HepG2 (cell line): ENCODE results near the gene DNM1. TPM values are rescaled to one million over a fixed set of nuclear protein-coding genes. Genes with fewer than 3 reads are reported as not detected.

ENCODE experiments used
- BHLHE40 ChIP-seq: IDR thresholded peaks from 2 replicates; pipeline ENCODE4 v1.6.1; 2011; ENCODE audit warnings: low read length, improper control_type of control experiment
- CBFB ChIP-seq: sonication (generic); formaldehyde crosslinking; IDR thresholded peaks from 2 replicates; pipeline ENCODE4 v1.4.0; 2020; ENCODE audit warnings: missing genetic modification reagents
- GATAD1 ChIP-seq: IDR thresholded peaks from 2 replicates; pipeline ENCODE4 v1.6.1; 2016; ENCODE audit warnings: missing genetic modification reagents, missing compliant biosample characterization
- POLR2AphosphoS5 ChIP-seq: IDR thresholded peaks from 2 replicates; pipeline ENCODE4 v1.6.1; 2012; ENCODE audit warnings: low read depth, low read length
- SP1 ChIP-seq, 2 experiments: fragments of 450-650 bp in 1 of 2; sonication (generic) in 1 of 2; formaldehyde crosslinking in 1 of 2; IDR thresholded peaks; 2 replicates each; pipeline versions ENCODE4 v1.4.0 to v1.6.1; 2016 to 2020; ENCODE audit warnings: missing genetic modification reagents in 1 of 2
- SPEN ChIP-seq: sonication (generic); formaldehyde crosslinking; IDR thresholded peaks from 2 replicates; pipeline ENCODE4 v1.5.1; 2020; ENCODE audit warnings: low read depth, mild to moderate bottlenecking, missing genetic modification reagents
- SRY ChIP-seq: sonication (generic); formaldehyde crosslinking; IDR thresholded peaks from 2 replicates; pipeline ENCODE4 v1.8.0; 2022; ENCODE audit warnings: mild to moderate bottlenecking, missing genetic modification reagents
- TBP ChIP-seq: sonication (generic); formaldehyde crosslinking; IDR thresholded peaks from 2 replicates; pipeline ENCODE4 v1.5.0; 2020; ENCODE audit warnings: missing genetic modification reagents
- ZNF333 ChIP-seq: sonication (generic); formaldehyde crosslinking; IDR thresholded peaks from 2 replicates; pipeline ENCODE4 v1.4.0; 2020; ENCODE audit warnings: mild to moderate bottlenecking, missing genetic modification reagents, borderline replicate concordance
- polyA plus RNA-seq, 8 experiments: library from polyadenylated mRNA; depleted of rRNA in 3 of 8; stranded (reverse) in 7 of 8; unstranded in 1 of 8; fragments of >200 nt; fragmentation: Illumina TruSeq in 4 of 8; extraction: Trizol in 4 of 8; gene quantifications; 2 replicates each; pipeline versions ENCODE4 v1.2.1 to v1.2.3, GENCODE V29; 2011 to 2016; ENCODE audit warnings: low read depth in 4 of 8, missing spikeins in 1 of 8, mixed read lengths in 1 of 8; ENCODE audit not compliant: insufficient read depth in 1 of 8
- total RNA-seq, 5 experiments: library from RNA; depleted of rRNA; stranded (reverse); fragments of >200 nt; fragmentation: Illumina TruSeq; extraction: Trizol; gene quantifications; 2 replicates each; pipeline ENCODE4 v1.2.3, GENCODE V29; 2016; ENCODE audit warnings: low read depth in 1 of 5
- TF ChIP-seq, protein P1 (sequence below): sonication (generic); formaldehyde crosslinking; IDR thresholded peaks from 2 replicates; pipeline ENCODE4 v1.4.0; 2020; ENCODE audit warnings: missing genetic modification reagents
- TF ChIP-seq, protein P2 (sequence below): sonication (generic); formaldehyde crosslinking; IDR thresholded peaks from 2 replicates; pipeline ENCODE4 v1.4.0; 2020; ENCODE audit warnings: missing genetic modification reagents, borderline replicate concordance
- TF ChIP-seq, protein P3 (sequence below): sonication (generic); formaldehyde crosslinking; conservative IDR thresholded peaks from 2 replicates; pipeline ENCODE4 v1.4.0; 2020; ENCODE audit warnings: mild to moderate bottlenecking, missing genetic modification reagents, moderate library complexity
- TF ChIP-seq, protein P4 (sequence below): sonication (generic); formaldehyde crosslinking; IDR thresholded peaks from 2 replicates; pipeline ENCODE4 v1.4.0; 2020; ENCODE audit warnings: missing genetic modification reagents
- TF ChIP-seq, protein P5 (sequence below): IDR thresholded peaks from 2 replicates; pipeline ENCODE4 v1.6.1; 2016; ENCODE audit warnings: missing compliant biosample characterization, missing genetic modification reagents, borderline replicate concordance

DNM1 gene
- total and polyA plus RNA-seq, 2 of the 13 experiments (the other 11 are each of a cell fraction or from before 2014, with no cell fraction given): 0.13 to 0.58 TPM

DNA sequence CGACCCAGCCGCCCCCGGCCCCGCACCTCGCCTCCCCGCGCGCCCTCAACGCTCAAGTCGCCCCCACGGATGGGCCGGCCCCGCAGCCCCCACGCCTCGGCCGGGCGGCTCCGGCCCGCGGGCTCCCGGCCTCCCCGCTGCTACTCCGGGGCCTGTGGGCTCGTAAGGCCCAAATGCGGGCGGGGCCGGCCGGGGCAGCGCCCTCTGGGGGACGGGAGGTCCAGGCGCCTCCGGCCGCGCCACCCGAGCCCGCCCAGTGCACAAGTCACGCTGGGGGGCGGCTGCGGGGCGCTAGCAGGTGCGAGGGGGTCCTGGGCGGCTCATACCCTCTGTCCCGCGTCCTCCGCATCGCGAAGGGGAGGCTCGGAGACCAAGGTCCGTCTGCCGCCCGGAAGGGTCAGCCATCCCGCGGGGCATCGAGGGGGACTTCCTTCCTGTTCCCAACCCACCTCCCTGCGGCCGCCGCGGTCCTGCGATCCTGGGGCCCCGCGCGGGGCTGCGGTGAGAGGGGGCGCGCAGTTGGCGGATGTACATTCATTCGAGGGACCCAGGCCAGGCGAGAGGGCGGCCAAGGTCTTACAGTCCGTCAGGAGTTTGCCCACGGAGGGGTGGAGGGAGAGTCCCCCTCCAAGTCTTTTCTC, 11.7 kb upstream of the DNM1 start, which contains the start of gene CIZ1 (continued):
- TF ChIP-seq SP1 (IDR thresholded peaks at IDR 0.05) (no peak), SP1 (CRISPR knock-in tag; IDR thresholded peaks at IDR 0.05) (peak; percentile 34; the same call in 1 of the 2 replicates), ZNF333 (CRISPR knock-in tag) (no peak), GATAD1 (CRISPR knock-in tag) (peak; percentile 78), TBP (0 out of 2 replicates have a peak, but pooled peaks have one; percentile 68), SRY (peak; percentile 95; the same call in 1 of the 2 replicates), SPEN (CRISPR knock-in tag) (peak; percentile 97), POLR2AphosphoS5 (peak; percentile 56; the same call in 1 of the 2 replicates), CBFB (CRISPR knock-in tag) (peak; percentile 70), BHLHE40 (peak; percentile 60; the same call in 1 of the 2 replicates)
- TF ChIP-seq, protein P1, sequence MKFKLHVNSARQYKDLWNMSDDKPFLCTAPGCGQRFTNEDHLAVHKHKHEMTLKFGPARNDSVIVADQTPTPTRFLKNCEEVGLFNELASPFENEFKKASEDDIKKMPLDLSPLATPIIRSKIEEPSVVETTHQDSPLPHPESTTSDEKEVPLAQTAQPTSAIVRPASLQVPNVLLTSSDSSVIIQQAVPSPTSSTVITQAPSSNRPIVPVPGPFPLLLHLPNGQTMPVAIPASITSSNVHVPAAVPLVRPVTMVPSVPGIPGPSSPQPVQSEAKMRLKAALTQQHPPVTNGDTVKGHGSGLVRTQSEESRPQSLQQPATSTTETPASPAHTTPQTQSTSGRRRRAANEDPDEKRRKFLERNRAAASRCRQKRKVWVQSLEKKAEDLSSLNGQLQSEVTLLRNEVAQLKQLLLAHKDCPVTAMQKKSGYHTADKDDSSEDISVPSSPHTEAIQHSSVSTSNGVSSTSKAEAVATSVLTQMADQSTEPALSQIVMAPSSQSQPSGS (CRISPR knock-in tag): no peak
- TF ChIP-seq, protein P2, sequence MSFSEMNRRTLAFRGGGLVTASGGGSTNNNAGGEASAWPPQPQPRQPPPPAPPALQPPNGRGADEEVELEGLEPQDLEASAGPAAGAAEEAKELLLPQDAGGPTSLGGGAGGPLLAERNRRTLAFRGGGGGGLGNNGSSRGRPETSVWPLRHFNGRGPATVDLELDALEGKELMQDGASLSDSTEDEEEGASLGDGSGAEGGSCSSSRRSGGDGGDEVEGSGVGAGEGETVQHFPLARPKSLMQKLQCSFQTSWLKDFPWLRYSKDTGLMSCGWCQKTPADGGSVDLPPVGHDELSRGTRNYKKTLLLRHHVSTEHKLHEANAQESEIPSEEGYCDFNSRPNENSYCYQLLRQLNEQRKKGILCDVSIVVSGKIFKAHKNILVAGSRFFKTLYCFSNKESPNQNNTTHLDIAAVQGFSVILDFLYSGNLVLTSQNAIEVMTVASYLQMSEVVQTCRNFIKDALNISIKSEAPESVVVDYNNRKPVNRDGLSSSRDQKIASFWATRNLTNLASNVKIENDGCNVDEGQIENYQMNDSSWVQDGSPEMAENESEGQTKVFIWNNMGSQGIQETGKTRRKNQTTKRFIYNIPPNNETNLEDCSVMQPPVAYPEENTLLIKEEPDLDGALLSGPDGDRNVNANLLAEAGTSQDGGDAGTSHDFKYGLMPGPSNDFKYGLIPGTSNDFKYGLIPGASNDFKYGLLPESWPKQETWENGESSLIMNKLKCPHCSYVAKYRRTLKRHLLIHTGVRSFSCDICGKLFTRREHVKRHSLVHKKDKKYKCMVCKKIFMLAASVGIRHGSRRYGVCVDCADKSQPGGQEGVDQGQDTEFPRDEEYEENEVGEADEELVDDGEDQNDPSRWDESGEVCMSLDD (CRISPR knock-in tag): peak; percentile 79
- TF ChIP-seq, protein P3, sequence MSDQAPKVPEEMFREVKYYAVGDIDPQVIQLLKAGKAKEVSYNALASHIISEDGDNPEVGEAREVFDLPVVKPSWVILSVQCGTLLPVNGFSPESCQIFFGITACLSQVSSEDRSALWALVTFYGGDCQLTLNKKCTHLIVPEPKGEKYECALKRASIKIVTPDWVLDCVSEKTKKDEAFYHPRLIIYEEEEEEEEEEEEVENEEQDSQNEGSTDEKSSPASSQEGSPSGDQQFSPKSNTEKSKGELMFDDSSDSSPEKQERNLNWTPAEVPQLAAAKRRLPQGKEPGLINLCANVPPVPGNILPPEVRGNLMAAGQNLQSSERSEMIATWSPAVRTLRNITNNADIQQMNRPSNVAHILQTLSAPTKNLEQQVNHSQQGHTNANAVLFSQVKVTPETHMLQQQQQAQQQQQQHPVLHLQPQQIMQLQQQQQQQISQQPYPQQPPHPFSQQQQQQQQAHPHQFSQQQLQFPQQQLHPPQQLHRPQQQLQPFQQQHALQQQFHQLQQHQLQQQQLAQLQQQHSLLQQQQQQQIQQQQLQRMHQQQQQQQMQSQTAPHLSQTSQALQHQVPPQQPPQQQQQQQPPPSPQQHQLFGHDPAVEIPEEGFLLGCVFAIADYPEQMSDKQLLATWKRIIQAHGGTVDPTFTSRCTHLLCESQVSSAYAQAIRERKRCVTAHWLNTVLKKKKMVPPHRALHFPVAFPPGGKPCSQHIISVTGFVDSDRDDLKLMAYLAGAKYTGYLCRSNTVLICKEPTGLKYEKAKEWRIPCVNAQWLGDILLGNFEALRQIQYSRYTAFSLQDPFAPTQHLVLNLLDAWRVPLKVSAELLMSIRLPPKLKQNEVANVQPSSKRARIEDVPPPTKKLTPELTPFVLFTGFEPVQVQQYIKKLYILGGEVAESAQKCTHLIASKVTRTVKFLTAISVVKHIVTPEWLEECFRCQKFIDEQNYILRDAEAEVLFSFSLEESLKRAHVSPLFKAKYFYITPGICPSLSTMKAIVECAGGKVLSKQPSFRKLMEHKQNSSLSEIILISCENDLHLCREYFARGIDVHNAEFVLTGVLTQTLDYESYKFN (CRISPR knock-in tag): peak; percentile 67; the same call in 1 of the 2 replicates
- TF ChIP-seq, protein P4, sequence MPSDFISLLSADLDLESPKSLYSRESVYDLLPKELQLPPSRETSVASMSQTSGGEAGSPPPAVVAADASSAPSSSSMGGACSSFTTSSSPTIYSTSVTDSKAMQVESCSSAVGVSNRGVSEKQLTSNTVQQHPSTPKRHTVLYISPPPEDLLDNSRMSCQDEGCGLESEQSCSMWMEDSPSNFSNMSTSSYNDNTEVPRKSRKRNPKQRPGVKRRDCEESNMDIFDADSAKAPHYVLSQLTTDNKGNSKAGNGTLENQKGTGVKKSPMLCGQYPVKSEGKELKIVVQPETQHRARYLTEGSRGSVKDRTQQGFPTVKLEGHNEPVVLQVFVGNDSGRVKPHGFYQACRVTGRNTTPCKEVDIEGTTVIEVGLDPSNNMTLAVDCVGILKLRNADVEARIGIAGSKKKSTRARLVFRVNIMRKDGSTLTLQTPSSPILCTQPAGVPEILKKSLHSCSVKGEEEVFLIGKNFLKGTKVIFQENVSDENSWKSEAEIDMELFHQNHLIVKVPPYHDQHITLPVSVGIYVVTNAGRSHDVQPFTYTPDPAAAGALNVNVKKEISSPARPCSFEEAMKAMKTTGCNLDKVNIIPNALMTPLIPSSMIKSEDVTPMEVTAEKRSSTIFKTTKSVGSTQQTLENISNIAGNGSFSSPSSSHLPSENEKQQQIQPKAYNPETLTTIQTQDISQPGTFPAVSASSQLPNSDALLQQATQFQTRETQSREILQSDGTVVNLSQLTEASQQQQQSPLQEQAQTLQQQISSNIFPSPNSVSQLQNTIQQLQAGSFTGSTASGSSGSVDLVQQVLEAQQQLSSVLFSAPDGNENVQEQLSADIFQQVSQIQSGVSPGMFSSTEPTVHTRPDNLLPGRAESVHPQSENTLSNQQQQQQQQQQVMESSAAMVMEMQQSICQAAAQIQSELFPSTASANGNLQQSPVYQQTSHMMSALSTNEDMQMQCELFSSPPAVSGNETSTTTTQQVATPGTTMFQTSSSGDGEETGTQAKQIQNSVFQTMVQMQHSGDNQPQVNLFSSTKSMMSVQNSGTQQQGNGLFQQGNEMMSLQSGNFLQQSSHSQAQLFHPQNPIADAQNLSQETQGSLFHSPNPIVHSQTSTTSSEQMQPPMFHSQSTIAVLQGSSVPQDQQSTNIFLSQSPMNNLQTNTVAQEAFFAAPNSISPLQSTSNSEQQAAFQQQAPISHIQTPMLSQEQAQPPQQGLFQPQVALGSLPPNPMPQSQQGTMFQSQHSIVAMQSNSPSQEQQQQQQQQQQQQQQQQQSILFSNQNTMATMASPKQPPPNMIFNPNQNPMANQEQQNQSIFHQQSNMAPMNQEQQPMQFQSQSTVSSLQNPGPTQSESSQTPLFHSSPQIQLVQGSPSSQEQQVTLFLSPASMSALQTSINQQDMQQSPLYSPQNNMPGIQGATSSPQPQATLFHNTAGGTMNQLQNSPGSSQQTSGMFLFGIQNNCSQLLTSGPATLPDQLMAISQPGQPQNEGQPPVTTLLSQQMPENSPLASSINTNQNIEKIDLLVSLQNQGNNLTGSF (CRISPR knock-in tag): 0 out of 2 replicates have a peak, but pooled peaks have one; percentile 39
- TF ChIP-seq, protein P5, sequence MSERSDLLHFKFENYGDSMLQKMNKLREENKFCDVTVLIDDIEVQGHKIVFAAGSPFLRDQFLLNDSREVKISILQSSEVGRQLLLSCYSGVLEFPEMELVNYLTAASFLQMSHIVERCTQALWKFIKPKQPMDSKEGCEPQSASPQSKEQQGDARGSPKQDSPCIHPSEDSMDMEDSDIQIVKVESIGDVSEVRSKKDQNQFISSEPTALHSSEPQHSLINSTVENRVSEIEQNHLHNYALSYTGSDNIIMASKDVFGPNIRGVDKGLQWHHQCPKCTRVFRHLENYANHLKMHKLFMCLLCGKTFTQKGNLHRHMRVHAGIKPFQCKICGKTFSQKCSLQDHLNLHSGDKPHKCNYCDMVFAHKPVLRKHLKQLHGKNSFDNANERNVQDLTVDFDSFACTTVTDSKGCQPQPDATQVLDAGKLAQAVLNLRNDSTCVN (CRISPR knock-in tag): no peak; the same call in 1 of the 2 replicates
